PC-9 (cell line): ENCODE measurements around the gene ARL2. TPM values are rescaled to one million over a fixed set of nuclear protein-coding genes. Genes with fewer than 3 reads are reported as not detected.
"Not testable (repeated sequence)": the region's sequence is repeated elsewhere in the genome, so short reads cannot be mapped to it uniquely, and the experiment has no call there.

Experiments
- BruUV-seq: library from RNA; stranded (reverse); fragments of 400-500 nt; replicated peaks from 2 replicates; lab custom pipeline; 2021; lab: Mats Ljungman, UMichigan
- CTCF ChIA-PET: fragments of 300-600 bp; sonication (Branson Sonifier 250); formaldehyde crosslinking; loops from one replicate; lab custom pipeline; 2022; ENCODE audit warnings: antibody characterized with exemption; lab: Charles Lee
- POLR2A ChIA-PET: fragments of 300-600 bp; sonication (Branson Sonifier 250); formaldehyde crosslinking; loops from one replicate; lab custom pipeline; 2022; ENCODE audit warnings: antibody characterized with exemption; ENCODE audit not compliant: unreplicated experiment; lab: Charles Lee
- DNase-seq, 2 experiments: peaks; one replicate each; pipeline versions ENCODE4 v3.0.0 to v3.0.0-alpha.2; 2015 to 2022; ENCODE audit warnings: mixed read lengths in 1 of 2
- H2AFZ ChIP-seq: fragments of 200-600 bp; sonication (generic); 2 replicates; pipeline ENCODE4 v1.8.1; 2017; ENCODE audit warnings: antibody characterized with exemption
- H3F3A ChIP-seq: fragments of 200-600 bp; sonication (generic); 2 replicates; pipeline ENCODE4 v1.8.1; 2017; ENCODE audit warnings: antibody characterized with exemption, mild to moderate bottlenecking, low read depth; ENCODE audit not compliant: insufficient read depth
- H3K27ac ChIP-seq: fragments of 200-600 bp; sonication (generic); 2 replicates; pipeline ENCODE4 v1.6.1; 2016; ENCODE audit warnings: mixed run types
- H3K27me3 ChIP-seq: fragments of 200-600 bp; sonication (generic); 2 replicates; pipeline ENCODE4 v1.6.1; 2016; ENCODE audit warnings: low read depth, mixed run types; ENCODE audit not compliant: insufficient read depth
- H3K36me3 ChIP-seq: fragments of 200-600 bp; sonication (generic); 2 replicates; pipeline ENCODE4 v1.6.1; 2016; ENCODE audit warnings: low read depth, mixed run types
- H3K4me1 ChIP-seq: fragments of 200-600 bp; sonication (generic); replicated peaks from 2 replicates; pipeline ENCODE4 v1.6.1; 2016; ENCODE audit warnings: mixed run types; ENCODE audit not compliant: insufficient read depth
- H3K4me2 ChIP-seq: fragments of 200-600 bp; sonication (generic); 2 replicates; pipeline ENCODE4 v1.6.1; 2017; ENCODE audit warnings: mixed run types
- H3K4me3 ChIP-seq: fragments of 200-600 bp; sonication (generic); 2 replicates; pipeline ENCODE4 v1.6.1; 2016; ENCODE audit warnings: mixed run types
- H3K79me2 ChIP-seq: fragments of 200-600 bp; sonication (generic); 2 replicates; pipeline ENCODE4 v1.6.1; 2017; ENCODE audit warnings: low read depth, mixed run types
- H3K9me2 ChIP-seq: fragments of 200-600 bp; sonication (generic); 2 replicates; pipeline ENCODE4 v1.8.1; 2017; ENCODE audit warnings: mild to moderate bottlenecking; ENCODE audit not compliant: insufficient read depth
- H3K9me3 ChIP-seq: fragments of 200-600 bp; sonication (generic); 2 replicates; pipeline ENCODE4 v1.8.1; 2016; ENCODE audit warnings: low read depth; ENCODE audit not compliant: insufficient read depth
- H4K20me1 ChIP-seq: fragments of 200-600 bp; sonication (generic); 2 replicates; pipeline ENCODE4 v1.8.1; 2017; ENCODE audit not compliant: insufficient read depth
- EZH2 ChIP-seq: fragments of 200-600 bp; sonication (generic); IDR thresholded peaks from 2 replicates; pipeline ENCODE4 v1.8.0; 2017; ENCODE audit warnings: antibody characterized with exemption, low read depth
- intact Hi-C: fragments of 100-400 bp; cut with micrococcal nuclease; formaldehyde crosslinking; loops from one replicate; pipeline ENCODE4 v1.10.0; 2022; ENCODE audit not compliant: unreplicated experiment
- total RNA-seq: library from RNA; stranded (reverse); gene quantifications from 2 replicates; pipeline ENCODE4 v1.2.3, GENCODE V29; 2021
- TF ChIP-seq, protein P1 (sequence below): fragments of 200-600 bp; sonication (generic); conservative IDR thresholded peaks from 2 replicates; pipeline ENCODE4 v1.6.1; 2017; ENCODE audit warnings: mixed run types, antibody characterized with exemption, mild to moderate bottlenecking, moderate library complexity

Gene ARL2
- total RNA-seq, 1 experiment from 2014 or later, result 97.5 TPM

DNA sequence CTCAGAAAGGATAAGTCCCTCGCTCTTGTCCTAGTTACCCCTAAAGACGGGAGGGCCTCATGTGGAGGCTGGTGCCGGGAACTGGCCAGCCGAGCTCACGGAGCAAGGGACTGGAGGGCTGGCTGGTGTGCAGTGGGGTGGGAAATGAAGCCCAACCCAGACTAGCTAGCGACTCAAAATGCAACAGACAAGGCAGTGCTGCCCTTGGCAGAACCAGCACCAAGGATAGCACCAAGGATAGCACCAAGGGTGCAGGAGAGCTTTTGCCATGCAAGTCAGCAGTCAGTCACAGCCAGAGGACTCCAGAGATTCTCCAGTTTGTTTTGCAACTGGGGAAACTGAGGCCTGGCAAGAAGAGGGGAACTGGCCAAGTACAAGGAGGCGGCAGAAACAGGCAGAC, 10.7 kb upstream of the ARL2 start:
- Histone ChIP-seq H3K79me2 (no peaks in the 10 kb centered on the region), H3K4me1 (peaks cover 18% of the 10 kb centered on the region), H3K27ac (no peak overlapping the region), H3K9me3 (no peaks in the 10 kb centered on the region), H3K4me2 (no peak overlapping the region), H3K27me3 (no peaks in the 10 kb centered on the region), H3K9me2 (no peaks in the 10 kb centered on the region), H4K20me1 (no peaks in the 10 kb centered on the region), H3K4me3 (no peak overlapping the region), H3F3A (peaks cover 11% of the 10 kb centered on the region), H2AFZ (no peak overlapping the region), H3K36me3 (no peaks in the 10 kb centered on the region)
- intact Hi-C loops, result no loop called here
- TF ChIP-seq EZH2, result no peak
- TF ChIP-seq, protein P1, sequence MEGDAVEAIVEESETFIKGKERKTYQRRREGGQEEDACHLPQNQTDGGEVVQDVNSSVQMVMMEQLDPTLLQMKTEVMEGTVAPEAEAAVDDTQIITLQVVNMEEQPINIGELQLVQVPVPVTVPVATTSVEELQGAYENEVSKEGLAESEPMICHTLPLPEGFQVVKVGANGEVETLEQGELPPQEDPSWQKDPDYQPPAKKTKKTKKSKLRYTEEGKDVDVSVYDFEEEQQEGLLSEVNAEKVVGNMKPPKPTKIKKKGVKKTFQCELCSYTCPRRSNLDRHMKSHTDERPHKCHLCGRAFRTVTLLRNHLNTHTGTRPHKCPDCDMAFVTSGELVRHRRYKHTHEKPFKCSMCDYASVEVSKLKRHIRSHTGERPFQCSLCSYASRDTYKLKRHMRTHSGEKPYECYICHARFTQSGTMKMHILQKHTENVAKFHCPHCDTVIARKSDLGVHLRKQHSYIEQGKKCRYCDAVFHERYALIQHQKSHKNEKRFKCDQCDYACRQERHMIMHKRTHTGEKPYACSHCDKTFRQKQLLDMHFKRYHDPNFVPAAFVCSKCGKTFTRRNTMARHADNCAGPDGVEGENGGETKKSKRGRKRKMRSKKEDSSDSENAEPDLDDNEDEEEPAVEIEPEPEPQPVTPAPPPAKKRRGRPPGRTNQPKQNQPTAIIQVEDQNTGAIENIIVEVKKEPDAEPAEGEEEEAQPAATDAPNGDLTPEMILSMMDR, result no peak
- POLR2A ChIA-PET, result interaction anchor here (0.6 kb wide), 1 partner anchor 139 kb away, joined by 6 read pairs; no protein-coding TSS in a partner anchor
- DNase-seq, result no peak
- CTCF ChIA-PET, result interaction anchor here (0.8 kb wide), 1 partner anchor 87 kb away, joined by 3 read pairs; no protein-coding TSS in a partner anchor
- no TSS peak for BruUV-seq

DNA sequence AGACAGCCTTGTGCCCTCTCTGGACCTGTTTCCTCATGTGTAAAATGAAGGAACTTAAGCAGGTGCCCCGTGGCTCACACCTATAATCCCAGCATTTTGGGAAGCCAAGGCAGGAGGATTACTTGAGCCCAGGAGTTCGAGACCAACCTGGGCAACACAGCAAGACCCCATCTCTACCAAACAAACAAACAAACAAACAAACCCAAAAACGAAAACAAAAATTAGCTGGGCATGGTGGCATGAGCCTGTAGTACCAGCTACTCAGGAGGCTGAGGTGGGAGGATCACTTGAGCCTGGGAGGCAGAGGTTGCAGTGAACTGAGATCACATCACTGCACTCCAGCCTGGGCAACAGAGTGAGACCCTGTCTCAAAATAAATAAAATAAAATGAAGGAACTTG, 10.0 kb upstream of the ARL2 start:
- intact Hi-C loops, H3K4me2 ChIP-seq, H2AFZ ChIP-seq, CTCF ChIA-PET, BruUV-seq, H3K79me2 ChIP-seq, H3K9me2 ChIP-seq, H3K4me3 ChIP-seq, DNase-seq, H3F3A ChIP-seq, H3K9me3 ChIP-seq, H3K27me3 ChIP-seq, H3K36me3 ChIP-seq, H4K20me1 ChIP-seq, POLR2A ChIA-PET, H3K27ac ChIP-seq: not testable (repeated sequence)
- H3K4me1 ChIP-seq, result peaks cover 20% of the 10 kb centered on the region

DNA sequence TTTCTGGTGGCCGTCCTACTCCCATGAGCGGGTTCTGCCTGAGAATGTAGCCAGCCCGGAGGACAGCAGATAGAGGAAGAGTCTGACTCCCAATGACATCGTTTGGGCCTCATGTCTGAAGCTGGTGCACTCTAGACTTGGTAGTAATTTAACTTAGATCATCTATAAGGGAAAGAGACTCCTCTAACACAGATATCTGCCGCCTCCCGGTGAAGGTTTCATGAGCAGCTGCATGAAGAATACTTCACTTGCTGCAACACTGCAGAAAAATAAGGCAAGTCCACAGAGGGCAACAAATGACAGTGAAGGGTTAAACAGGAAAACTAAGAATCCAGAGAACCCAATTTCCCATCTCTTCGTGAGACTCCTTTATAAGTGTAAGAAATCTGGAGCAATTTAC, 5.9 kb upstream of the ARL2 start:
- Histone ChIP-seq H3K4me2 (peak overlapping the region; percentile 52), H3K36me3 (no peaks in the 10 kb centered on the region), H3F3A (peaks cover 20% of the 10 kb centered on the region), H3K4me3 (no peak overlapping the region), H3K27ac (peak overlapping the region; percentile 76), H3K27me3 (no peaks in the 10 kb centered on the region), H4K20me1 (no peaks in the 10 kb centered on the region), H3K9me2 (no peaks in the 10 kb centered on the region), H3K9me3 (no peaks in the 10 kb centered on the region), H2AFZ (no peak overlapping the region), H3K79me2 (no peaks in the 10 kb centered on the region), H3K4me1 (peaks cover 22% of the 10 kb centered on the region)
- ChIA-PET CTCF (no interaction called here), POLR2A (interaction anchor here (0.7 kb wide), 1 partner anchor 11 kb away, joined by 8 read pairs; the partner anchor contains the start of gene BATF2)
- intact Hi-C loops, result no loop called here
- DNase-seq, result no peak
- TF ChIP-seq EZH2, result no peak
- TF ChIP-seq, protein P1, result no peak
- no TSS peak for BruUV-seq

DNA sequence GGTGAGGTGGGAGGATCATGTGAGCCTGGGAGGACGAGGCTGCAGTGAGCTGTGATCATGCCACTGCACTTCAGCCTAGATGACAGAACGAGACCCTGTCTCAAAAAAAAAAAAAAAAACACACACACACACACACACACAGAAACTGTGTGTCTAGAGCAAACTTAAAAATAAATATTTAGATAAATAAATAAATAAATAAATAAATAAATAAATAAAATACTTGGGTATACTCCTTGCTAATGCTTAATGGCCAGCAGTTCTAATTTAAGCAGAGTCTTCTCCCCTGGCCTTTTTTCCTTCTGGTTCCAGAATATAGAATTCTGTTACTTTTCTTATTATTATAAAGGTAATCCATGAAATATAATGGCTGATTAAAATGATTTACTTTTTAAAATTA, 5.1 kb upstream of the ARL2 start:
- H3K27me3 ChIP-seq, result no peaks in the 10 kb centered on the region
- no peak overlapping the region for H3K4me3 ChIP-seq
- H3K4me2 ChIP-seq, result no peak overlapping the region
- H3K9me3 ChIP-seq, result no peaks in the 10 kb centered on the region
- intact Hi-C loops, result no loop called here
- peaks cover 26% of the 10 kb centered on the region for H3F3A ChIP-seq
- no peaks in the 10 kb centered on the region for H3K9me2 ChIP-seq
- no peak overlapping the region for H2AFZ ChIP-seq
- no peaks in the 10 kb centered on the region for H3K36me3 ChIP-seq
- no TSS peak for BruUV-seq
- ChIA-PET POLR2A (no interaction called here), CTCF (interaction anchor here (0.6 kb wide), 1 partner anchor 260 kb away, joined by 4 read pairs; no protein-coding TSS in a partner anchor)
- no peaks in the 10 kb centered on the region for H3K79me2 ChIP-seq
- H3K4me1 ChIP-seq, result peaks cover 26% of the 10 kb centered on the region
- DNase-seq, result no peak
- no peaks in the 10 kb centered on the region for H4K20me1 ChIP-seq
- no peak overlapping the region for H3K27ac ChIP-seq
- TF ChIP-seq, protein P1, result no peak
- no peak for TF ChIP-seq EZH2
